NB4 (cell line): ENCODE data around the gene FIBCD1.

ENCODE experiments used
- MYC ChIP-seq: IDR thresholded peaks from 2 replicates; pipeline ENCODE4 v1.6.1; 2011; ENCODE audit warnings: low read depth, low read length
- POLR2A ChIP-seq: IDR thresholded peaks from 2 replicates; pipeline ENCODE4 v1.6.1; 2011; ENCODE audit warnings: mild to moderate bottlenecking; ENCODE audit not compliant: insufficient read length; ENCODE audit errors: extremely low read depth
- TF ChIP-seq, protein P1 (sequence below): IDR thresholded peaks from one replicate; pipeline ENCODE4 v1.5.1; 2012; ENCODE audit warnings: low read depth, low read length
- TF ChIP-seq, protein P2 (sequence below): IDR thresholded peaks from 2 replicates; pipeline ENCODE4 v1.6.1; 2011; ENCODE audit warnings: low read depth, low read length

GRCh38 chr9:130918826-130919558 is 20.1 kb downstream of the FIBCD1 start:
- TF ChIP-seq MYC = no peak
- TF ChIP-seq, protein P1, sequence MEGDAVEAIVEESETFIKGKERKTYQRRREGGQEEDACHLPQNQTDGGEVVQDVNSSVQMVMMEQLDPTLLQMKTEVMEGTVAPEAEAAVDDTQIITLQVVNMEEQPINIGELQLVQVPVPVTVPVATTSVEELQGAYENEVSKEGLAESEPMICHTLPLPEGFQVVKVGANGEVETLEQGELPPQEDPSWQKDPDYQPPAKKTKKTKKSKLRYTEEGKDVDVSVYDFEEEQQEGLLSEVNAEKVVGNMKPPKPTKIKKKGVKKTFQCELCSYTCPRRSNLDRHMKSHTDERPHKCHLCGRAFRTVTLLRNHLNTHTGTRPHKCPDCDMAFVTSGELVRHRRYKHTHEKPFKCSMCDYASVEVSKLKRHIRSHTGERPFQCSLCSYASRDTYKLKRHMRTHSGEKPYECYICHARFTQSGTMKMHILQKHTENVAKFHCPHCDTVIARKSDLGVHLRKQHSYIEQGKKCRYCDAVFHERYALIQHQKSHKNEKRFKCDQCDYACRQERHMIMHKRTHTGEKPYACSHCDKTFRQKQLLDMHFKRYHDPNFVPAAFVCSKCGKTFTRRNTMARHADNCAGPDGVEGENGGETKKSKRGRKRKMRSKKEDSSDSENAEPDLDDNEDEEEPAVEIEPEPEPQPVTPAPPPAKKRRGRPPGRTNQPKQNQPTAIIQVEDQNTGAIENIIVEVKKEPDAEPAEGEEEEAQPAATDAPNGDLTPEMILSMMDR = no peak
- TF ChIP-seq POLR2A = no peak
- TF ChIP-seq, protein P2, sequence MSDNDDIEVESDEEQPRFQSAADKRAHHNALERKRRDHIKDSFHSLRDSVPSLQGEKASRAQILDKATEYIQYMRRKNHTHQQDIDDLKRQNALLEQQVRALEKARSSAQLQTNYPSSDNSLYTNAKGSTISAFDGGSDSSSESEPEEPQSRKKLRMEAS = no peak
